Measurements from ENCODE around the gene RPL13A. TPM values are rescaled to one million over a fixed set of nuclear protein-coding genes. Genes with fewer than 3 reads are reported as not detected.

The RPL13A gene
- total and polyA plus RNA-seq, 2 of the 13 experiments (the other 11 are each of a cell fraction or from before 2014, with no cell fraction given), result 2,601 to 3,407 TPM

DNA sequence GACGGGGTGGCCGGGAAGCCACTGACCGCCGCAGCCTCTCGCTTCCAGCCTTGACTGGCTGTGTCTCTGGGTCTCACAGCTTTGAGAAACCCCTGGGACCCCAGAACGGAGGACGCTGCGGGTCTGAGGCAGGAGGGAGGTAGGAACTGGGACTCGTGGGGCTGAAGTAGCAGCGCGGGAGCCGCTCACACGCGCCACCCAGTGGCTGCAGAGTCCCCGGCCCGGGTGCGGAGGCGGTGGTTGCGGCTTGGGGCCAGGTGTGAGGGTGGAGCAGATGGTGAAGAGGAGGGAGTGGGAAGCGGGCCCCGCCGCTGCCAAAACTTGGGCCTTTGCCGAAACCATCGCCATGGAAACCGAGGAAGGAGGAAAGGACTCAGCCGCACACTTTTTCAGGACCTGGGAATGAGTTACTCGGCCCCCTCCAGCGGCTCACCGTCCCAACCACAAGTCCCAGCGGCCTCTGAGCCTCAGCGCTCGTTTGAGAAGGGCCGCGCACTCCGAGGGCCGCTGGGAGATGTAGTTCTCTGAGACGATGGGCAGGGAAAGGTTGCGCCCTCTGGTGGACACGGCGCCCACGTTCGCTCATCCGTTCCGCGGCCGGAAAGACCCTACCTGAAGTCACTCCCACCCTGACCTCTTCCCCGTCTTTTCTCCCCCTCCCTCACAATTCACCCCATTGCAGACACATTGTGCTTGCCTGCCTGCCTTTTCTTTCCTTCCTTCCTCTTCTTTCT is 43.9 kb upstream of the RPL13A start (continued):
- TF ChIP-seq ZNF7 (CRISPR knock-in tag; IDR thresholded peaks at IDR 0.05) (no peak), TBX2 (CRISPR knock-in tag; IDR thresholded peaks at IDR 0.05; ENCODE audit: borderline replicate concordance) (no peak; the same call in 1 of the 2 replicates), TEF (CRISPR knock-in tag; IDR thresholded peaks at IDR 0.05) (no peak), NCOA2 (CRISPR knock-in tag; IDR thresholded peaks at IDR 0.05) (no peak), NR0B2 (CRISPR knock-in tag; IDR thresholded peaks at IDR 0.05) (no peak), MYC (CRISPR knock-in tag; IDR thresholded peaks at IDR 0.05; ENCODE audit: borderline replicate concordance) (peak; percentile 77), KLF16 (CRISPR knock-in tag; IDR thresholded peaks at IDR 0.05) (no peak), XRCC5 (optimal IDR thresholded peaks at IDR 0.05; ENCODE audit: low read length) (peak; percentile 96), ZNF83 (CRISPR knock-in tag; IDR thresholded peaks at IDR 0.05; ENCODE audit: borderline replicate concordance) (no peak), ZNF552 (CRISPR knock-in tag; IDR thresholded peaks at IDR 0.05; ENCODE audit: borderline replicate concordance) (no peak), ZNF234 (CRISPR knock-in tag; conservative IDR thresholded peaks at IDR 0.05) (no peak), AGO2 (optimal IDR thresholded peaks at IDR 0.05; ENCODE audit: low read depth, low read length) (peak; percentile 29), ZNF432 (CRISPR knock-in tag; IDR thresholded peaks at IDR 0.05; ENCODE audit: borderline replicate concordance) (no peak), MEIS2 (CRISPR knock-in tag; IDR thresholded peaks at IDR 0.05) (0 out of 2 replicates have a peak, but pooled peaks have one; percentile 15), ZFP1 (CRISPR knock-in tag; IDR thresholded peaks at IDR 0.05) (no peak), ZNF225 (CRISPR knock-in tag; IDR thresholded peaks at IDR 0.05) (no peak), ZNF672 (CRISPR knock-in tag; IDR thresholded peaks at IDR 0.05) (no peak), HDAC2 (CRISPR knock-in tag; IDR thresholded peaks at IDR 0.05) (no peak), DNMT3B (CRISPR knock-in tag; conservative IDR thresholded peaks at IDR 0.05) (no peak), JUNB (CRISPR knock-in tag; IDR thresholded peaks at IDR 0.05; ENCODE audit: borderline replicate concordance) (no peak), ZNF607 (CRISPR knock-in tag; IDR thresholded peaks at IDR 0.05; ENCODE audit: borderline replicate concordance) (peak; percentile 46; the same call in 1 of the 2 replicates), HOXA7 (CRISPR knock-in tag; IDR thresholded peaks at IDR 0.05) (no peak), PCBP1 (IDR thresholded peaks at IDR 0.05; ENCODE audit: borderline replicate concordance, low read depth, low read length) (peak; percentile 88; the same call in 1 of the 2 replicates)
- TF ChIP-seq, protein P1, sequence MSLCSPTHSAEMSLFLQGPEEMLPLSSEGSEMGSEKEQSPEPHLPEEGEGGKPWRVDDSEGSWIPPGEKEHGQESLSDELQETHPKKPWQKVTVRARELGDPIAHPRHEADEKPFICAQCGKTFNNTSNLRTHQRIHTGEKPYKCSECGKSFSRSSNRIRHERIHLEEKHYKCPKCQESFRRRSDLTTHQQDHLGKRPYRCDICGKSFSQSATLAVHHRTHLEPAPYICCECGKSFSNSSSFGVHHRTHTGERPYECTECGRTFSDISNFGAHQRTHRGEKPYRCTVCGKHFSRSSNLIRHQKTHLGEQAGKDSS (CRISPR knock-in tag; IDR thresholded peaks at IDR 0.05; ENCODE audit: borderline replicate concordance, low read depth), result peak; percentile 80; the same call in 1 of the 2 replicates
- TF ChIP-seq, protein P2, sequence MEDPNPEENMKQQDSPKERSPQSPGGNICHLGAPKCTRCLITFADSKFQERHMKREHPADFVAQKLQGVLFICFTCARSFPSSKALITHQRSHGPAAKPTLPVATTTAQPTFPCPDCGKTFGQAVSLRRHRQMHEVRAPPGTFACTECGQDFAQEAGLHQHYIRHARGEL (CRISPR knock-in tag; IDR thresholded peaks at IDR 0.05), result peak; percentile 93
- TF ChIP-seq, protein P3, sequence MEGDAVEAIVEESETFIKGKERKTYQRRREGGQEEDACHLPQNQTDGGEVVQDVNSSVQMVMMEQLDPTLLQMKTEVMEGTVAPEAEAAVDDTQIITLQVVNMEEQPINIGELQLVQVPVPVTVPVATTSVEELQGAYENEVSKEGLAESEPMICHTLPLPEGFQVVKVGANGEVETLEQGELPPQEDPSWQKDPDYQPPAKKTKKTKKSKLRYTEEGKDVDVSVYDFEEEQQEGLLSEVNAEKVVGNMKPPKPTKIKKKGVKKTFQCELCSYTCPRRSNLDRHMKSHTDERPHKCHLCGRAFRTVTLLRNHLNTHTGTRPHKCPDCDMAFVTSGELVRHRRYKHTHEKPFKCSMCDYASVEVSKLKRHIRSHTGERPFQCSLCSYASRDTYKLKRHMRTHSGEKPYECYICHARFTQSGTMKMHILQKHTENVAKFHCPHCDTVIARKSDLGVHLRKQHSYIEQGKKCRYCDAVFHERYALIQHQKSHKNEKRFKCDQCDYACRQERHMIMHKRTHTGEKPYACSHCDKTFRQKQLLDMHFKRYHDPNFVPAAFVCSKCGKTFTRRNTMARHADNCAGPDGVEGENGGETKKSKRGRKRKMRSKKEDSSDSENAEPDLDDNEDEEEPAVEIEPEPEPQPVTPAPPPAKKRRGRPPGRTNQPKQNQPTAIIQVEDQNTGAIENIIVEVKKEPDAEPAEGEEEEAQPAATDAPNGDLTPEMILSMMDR (CRISPR knock-in tag; IDR thresholded peaks at IDR 0.05), result peak; percentile 84

Data from HepG2 (cell line).